Measurements from ENCODE around the gene KIF12. TPM values are rescaled to one million over a fixed set of nuclear protein-coding genes. Genes with fewer than 3 reads are reported as not detected.
A peak's percentile ranks its signal among the peaks of the same experiment; 100 is the strongest.
"Not testable (repeated sequence)": the region's sequence is repeated elsewhere in the genome, so short reads cannot be mapped to it uniquely, and the experiment has no call there.

Gene KIF12
- total RNA-seq, 1 donor from 2014 or later = not detected

- H3K4me1 ChIP-seq = peaks cover 4% of the 10 kb centered on the region
- no peaks in the 10 kb centered on the region for H3K36me3 ChIP-seq
- intact Hi-C loops (cut with micrococcal nuclease) = no loop called here
- no peak overlapping the region for H3K4me3 ChIP-seq
- no peaks in the 10 kb centered on the region for H3K9me3 ChIP-seq (replicated peaks)
- no peak for DNase-seq
- TF ChIP-seq CTCF (IDR thresholded peaks at IDR 0.05; ENCODE audit: borderline replicate concordance) = no peak
- H3K27ac ChIP-seq (replicated peaks) = no peak overlapping the region
- peaks cover 32% of the 10 kb centered on the region for H3K27me3 ChIP-seq (ENCODE audit: low read depth)
Observed at GRCh38 chr9:114085387-114085789, 13.7 kb downstream of the KIF12 start.

GRCh38 chr9:114084282-114085073, 14.6 kb downstream of the KIF12 start:
- intact Hi-C loops (cut with micrococcal nuclease) = loop anchor here (5.0 kb wide), 1 partner anchor 208 kb away; no protein-coding TSS in a partner anchor
- no peaks in the 10 kb centered on the region for H3K36me3 ChIP-seq
- H3K4me3 ChIP-seq = no peak overlapping the region
- no peak for DNase-seq
- no peak for TF ChIP-seq CTCF (IDR thresholded peaks at IDR 0.05; ENCODE audit: borderline replicate concordance)
- peaks cover 24% of the 10 kb centered on the region for H3K27me3 ChIP-seq (ENCODE audit: low read depth)
- no peak overlapping the region for H3K27ac ChIP-seq (replicated peaks)
- peaks cover 4% of the 10 kb centered on the region for H3K4me1 ChIP-seq
- no peaks in the 10 kb centered on the region for H3K9me3 ChIP-seq (replicated peaks)

GRCh38 chr9:114083666-114084065, 15.4 kb downstream of the KIF12 start:
- H3K4me1 ChIP-seq = peaks cover 4% of the 10 kb centered on the region
- no peaks in the 10 kb centered on the region for H3K9me3 ChIP-seq (replicated peaks)
- no peak for DNase-seq
- intact Hi-C loops (cut with micrococcal nuclease) = loop anchor here (5.0 kb wide), 1 partner anchor 209 kb away; no protein-coding TSS in a partner anchor
- no peak overlapping the region for H3K27ac ChIP-seq (replicated peaks)
- H3K27me3 ChIP-seq (ENCODE audit: low read depth) = peaks cover 19% of the 10 kb centered on the region
- no peaks in the 10 kb centered on the region for H3K36me3 ChIP-seq
- no peak for TF ChIP-seq CTCF (IDR thresholded peaks at IDR 0.05; ENCODE audit: borderline replicate concordance)
- no peak overlapping the region for H3K4me3 ChIP-seq

GRCh38 chr9:114082763-114083412, 16.2 kb downstream of the KIF12 start:
- TF ChIP-seq CTCF (IDR thresholded peaks at IDR 0.05; ENCODE audit: borderline replicate concordance) = peak; percentile 1
- not testable (repeated sequence) for DNase-seq; H3K9me3 ChIP-seq (replicated peaks); H3K4me3 ChIP-seq; H3K4me1 ChIP-seq; H3K36me3 ChIP-seq; H3K27ac ChIP-seq (replicated peaks)
- peaks cover 19% of the 10 kb centered on the region for H3K27me3 ChIP-seq (ENCODE audit: low read depth)
- intact Hi-C loops (cut with micrococcal nuclease) = loop anchor here (5.0 kb wide), 1 partner anchor 209 kb away; no protein-coding TSS in a partner anchor

- peak; percentile 82 for DNase-seq
- no peaks in the 10 kb centered on the region for H3K9me3 ChIP-seq (replicated peaks)
- peak; percentile 90 for TF ChIP-seq CTCF (IDR thresholded peaks at IDR 0.05; ENCODE audit: borderline replicate concordance)
- H3K27me3 ChIP-seq (ENCODE audit: low read depth) = peaks cover 23% of the 10 kb centered on the region
- no peak overlapping the region for H3K4me3 ChIP-seq
- H3K27ac ChIP-seq (replicated peaks) = no peak overlapping the region
- H3K36me3 ChIP-seq = no peaks in the 10 kb centered on the region
- H3K4me1 ChIP-seq = peaks cover 4% of the 10 kb centered on the region
- intact Hi-C loops (cut with micrococcal nuclease) = loop anchor here (5.0 kb wide), 1 partner anchor 210 kb away; no protein-coding TSS in a partner anchor
Observed at GRCh38 chr9:114082017-114082762, 16.9 kb downstream of the KIF12 start.
